OCI-LY3 (cell line): ENCODE results near the gene ZNF112.
"Not testable (repeated sequence)": the region's sequence is repeated elsewhere in the genome, so short reads cannot be mapped to it uniquely, and the experiment has no call there.

Source experiments
- H2AFZ ChIP-seq: fragments of 200-600, 300-600 bp; shearing (Covaris generic); 2 replicates; pipeline ENCODE4 v1.6.0; 2014; ENCODE audit warnings: antibody characterized with exemption, low read depth, low read length
- H3K27ac ChIP-seq: fragments of 200-600, 300-600 bp; sonication (generic); 2 replicates; pipeline ENCODE4 v1.5.1; 2014; ENCODE audit warnings: mild to moderate bottlenecking, low read length, moderate library complexity, mixed read lengths
- H3K27me3 ChIP-seq: fragments of 200-600, 300-600 bp; sonication (generic); 2 replicates; pipeline ENCODE4 v1.6.1; 2014; ENCODE audit warnings: low read depth, low read length, mixed read lengths
- H3K36me3 ChIP-seq: fragments of 200-600, 300-600 bp; sonication (generic); replicated peaks from 2 replicates; pipeline ENCODE3; 2014; ENCODE audit warnings: low read depth, low read length, mixed read lengths
- H3K4me1 ChIP-seq: fragments of 300-600, 200-600 bp; sonication (generic); 2 replicates; pipeline ENCODE4 v1.6.1; 2014; ENCODE audit warnings: low read length, mixed read lengths
- H3K4me2 ChIP-seq: fragments of 200-600, 300-600 bp; sonication (generic); 2 replicates; pipeline ENCODE4 v1.6.1; 2014; ENCODE audit warnings: low read length, mixed read lengths
- H3K4me3 ChIP-seq: fragments of 300-600, 200-600 bp; sonication (generic); 2 replicates; pipeline ENCODE4 v1.5.1; 2014; ENCODE audit warnings: antibody characterized with exemption, mild to moderate bottlenecking, low read length, moderate library complexity
- H3K79me2 ChIP-seq: fragments of 300-600, 200-600 bp; shearing (Covaris generic); 2 replicates; pipeline ENCODE4 v1.6.1; 2014; ENCODE audit warnings: mild to moderate bottlenecking, low read length, mixed read lengths
- H3K9ac ChIP-seq: fragments of 300-600, 200-600 bp; shearing (Covaris generic); 2 replicates; pipeline ENCODE4 v1.6.0; 2014; ENCODE audit warnings: mild to moderate bottlenecking, low read length, moderate library complexity
- H3K9me3 ChIP-seq: fragments of 200-600, 300-600 bp; shearing (Covaris generic); 2 replicates; pipeline ENCODE4 v1.6.1; 2014; ENCODE audit warnings: low read length, mixed read lengths; ENCODE audit not compliant: insufficient read depth
- H4K20me1 ChIP-seq: fragments of 200-600, 300-600 bp; sonication (generic); 2 replicates; pipeline ENCODE4 v1.6.1; 2016; ENCODE audit warnings: low read length, mixed read lengths; ENCODE audit not compliant: insufficient read depth
- CTCF ChIP-seq: fragments of 200-600, 300-600 bp; sonication (generic); IDR thresholded peaks from 2 replicates; pipeline ENCODE4 v1.5.1; 2014; ENCODE audit warnings: antibody characterized with exemption, low read length, low read depth
- EZH2phosphoT487 ChIP-seq: fragments of 200-600 bp; shearing (Covaris generic); IDR thresholded peaks from 2 replicates; pipeline ENCODE4 v1.6.1; 2018; ENCODE audit warnings: antibody characterized with exemption, mixed run types, low read depth

ZNF112 gene

GRCh38 chr19:44344255-44344654, 12.2 kb downstream of the ZNF112 start:
- H3K36me3 ChIP-seq = no peaks in the 10 kb centered on the region
- no peaks in the 10 kb centered on the region for H3K79me2 ChIP-seq
- H3K27ac ChIP-seq = no peak overlapping the region
- H3K4me1 ChIP-seq = peaks cover 11% of the 10 kb centered on the region
- TF ChIP-seq EZH2phosphoT487 = no peak
- TF ChIP-seq CTCF = no peak
- H4K20me1 ChIP-seq = no peaks in the 10 kb centered on the region
- no peaks in the 10 kb centered on the region for H3K27me3 ChIP-seq
- no peak overlapping the region for H2AFZ ChIP-seq
- no peak overlapping the region for H3K9ac ChIP-seq
- H3K4me2 ChIP-seq = no peak overlapping the region
- no peak overlapping the region for H3K4me3 ChIP-seq
- H3K9me3 ChIP-seq = peaks cover 6% of the 10 kb centered on the region; the same call in 1 of the 2 replicates

DNA sequence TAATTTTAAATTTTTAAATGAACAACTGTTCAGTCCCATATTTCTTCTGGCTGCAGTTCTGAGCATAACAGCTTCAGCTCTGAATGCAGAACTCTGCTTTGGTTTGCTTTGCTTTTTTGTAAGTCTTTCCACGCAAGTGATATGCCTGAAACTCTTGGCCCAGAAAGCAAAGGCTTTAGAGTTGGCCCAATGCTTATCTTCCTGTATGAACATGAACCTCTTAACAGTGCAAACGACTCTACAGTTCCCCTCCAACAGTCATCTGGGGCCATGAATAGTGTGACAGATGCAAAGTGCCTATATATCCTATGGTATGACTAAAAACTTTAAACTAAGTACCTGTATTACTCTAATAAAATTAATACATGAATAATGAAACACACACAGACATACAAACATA, 14.7 kb downstream of the ZNF112 start:
- Histone ChIP-seq H4K20me1 (no peaks in the 10 kb centered on the region), H3K4me3 (no peak overlapping the region), H3K4me2 (no peak overlapping the region), H3K36me3 (no peaks in the 10 kb centered on the region), H3K4me1 (peaks cover 11% of the 10 kb centered on the region), H3K79me2 (no peaks in the 10 kb centered on the region), H3K9ac (no peak overlapping the region), H3K27me3 (no peaks in the 10 kb centered on the region), H3K9me3 (no peaks in the 10 kb centered on the region), H2AFZ (no peak overlapping the region), H3K27ac (no peak overlapping the region)
- TF ChIP-seq CTCF = no peak
- no peak for TF ChIP-seq EZH2phosphoT487

- not testable (repeated sequence) for H3K9ac ChIP-seq, H3K36me3 ChIP-seq, H3K4me3 ChIP-seq, H3K4me2 ChIP-seq, H3K27me3 ChIP-seq, H3K4me1 ChIP-seq, H3K27ac ChIP-seq, H3K79me2 ChIP-seq, H4K20me1 ChIP-seq, H2AFZ ChIP-seq
- peaks cover 36% of the 10 kb centered on the region for H3K9me3 ChIP-seq
These were observed 21.8 kb downstream of the ZNF112 start for GRCh38 chr19:44334639-44335038.

DNA sequence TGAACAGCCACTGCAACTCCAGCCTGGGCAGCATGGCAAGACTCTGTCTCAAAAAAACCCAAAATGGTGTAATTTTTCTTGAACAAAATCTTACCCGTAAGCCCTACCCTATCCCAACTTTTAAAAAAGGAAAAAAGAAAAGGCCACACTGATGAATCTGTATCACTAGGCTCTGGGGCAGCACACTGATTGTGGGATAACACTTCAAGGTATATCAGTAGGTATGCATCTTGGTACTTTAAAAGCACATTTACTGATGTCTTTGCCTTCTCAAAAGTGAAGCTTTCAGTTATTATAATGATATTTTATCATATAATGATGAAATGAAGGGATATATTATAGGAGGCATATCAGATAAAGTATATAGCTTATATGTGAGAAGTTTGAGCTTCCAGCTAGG, 24.3 kb downstream of the ZNF112 start:
- Histone ChIP-seq H2AFZ (no peak overlapping the region), H3K9ac (no peak overlapping the region), H3K4me2 (no peak overlapping the region), H3K36me3 (no peaks in the 10 kb centered on the region), H4K20me1 (no peaks in the 10 kb centered on the region), H3K9me3 (peaks cover 40% of the 10 kb centered on the region), H3K27me3 (no peaks in the 10 kb centered on the region), H3K4me1 (no peaks in the 10 kb centered on the region), H3K4me3 (no peak overlapping the region), H3K79me2 (no peaks in the 10 kb centered on the region), H3K27ac (no peak overlapping the region)
- TF ChIP-seq EZH2phosphoT487 (no peak), CTCF (no peak)

GRCh38 chr19:44315883-44316282, 40.6 kb downstream of the ZNF112 start:
- Histone ChIP-seq H3K4me3 (no peak overlapping the region), H2AFZ (no peak overlapping the region), H3K4me1 (no peaks in the 10 kb centered on the region), H3K27ac (no peak overlapping the region), H3K9ac (no peak overlapping the region), H3K4me2 (no peak overlapping the region), H3K9me3 (peaks cover 6% of the 10 kb centered on the region; the same call in 1 of the 2 replicates), H4K20me1 (no peaks in the 10 kb centered on the region), H3K27me3 (no peaks in the 10 kb centered on the region), H3K79me2 (no peaks in the 10 kb centered on the region), H3K36me3 (no peaks in the 10 kb centered on the region)
- no peak for TF ChIP-seq EZH2phosphoT487
- TF ChIP-seq CTCF = no peak
